HG02970 (cell line): ENCODE data around the gene ARHGAP15.

ENCODE experiments used
- ATAC-seq: cut with Tn5 transposase; IDR thresholded peaks from one replicate; pipeline ENCODE4 v1.9.1; 2021; ENCODE audit warnings: mild to moderate bottlenecking, moderate library complexity, moderate number of reproducible peaks; ENCODE audit not compliant: unreplicated experiment, low FRiP score

ARHGAP15 gene

GRCh38 chr2:143548032-143548431 is 418.8 kb downstream of the ARHGAP15 start:
- ATAC-seq, result no peak

GRCh38 chr2:143550500-143550899 is 421.3 kb downstream of the ARHGAP15 start:
- no peak for ATAC-seq

GRCh38 chr2:143551971-143552650 is 422.9 kb downstream of the ARHGAP15 start:
- ATAC-seq, result no peak

GRCh38 chr2:143553261-143553660 is 424.0 kb downstream of the ARHGAP15 start:
- no peak for ATAC-seq

GRCh38 chr2:143558665-143559064 is 429.4 kb downstream of the ARHGAP15 start:
- no peak for ATAC-seq

GRCh38 chr2:143559147-143559546 is 429.9 kb downstream of the ARHGAP15 start:
- ATAC-seq, result no peak

- ATAC-seq, result no peak
Measured at GRCh38 chr2:143560724-143561123, 431.5 kb downstream of the ARHGAP15 start.

- ATAC-seq, result peak; percentile 91
Measured at GRCh38 chr2:143564419-143564818, 435.2 kb downstream of the ARHGAP15 start.

GRCh38 chr2:143571747-143572146 is 442.5 kb downstream of the ARHGAP15 start:
- ATAC-seq, result no peak

GRCh38 chr2:143572421-143572820 is 443.2 kb downstream of the ARHGAP15 start:
- no peak for ATAC-seq

GRCh38 chr2:143574069-143574468 is 444.9 kb downstream of the ARHGAP15 start:
- no peak for ATAC-seq

GRCh38 chr2:143575340-143575739 is 446.1 kb downstream of the ARHGAP15 start:
- no peak for ATAC-seq

- no peak for ATAC-seq
Measured at GRCh38 chr2:143577489-143577888, 448.3 kb downstream of the ARHGAP15 start.

- ATAC-seq, result no peak
Measured at GRCh38 chr2:143579456-143579855, 450.2 kb downstream of the ARHGAP15 start.

- ATAC-seq, result no peak
Measured at GRCh38 chr2:143581134-143581533, 451.9 kb downstream of the ARHGAP15 start.

- no peak for ATAC-seq
Measured at GRCh38 chr2:143582046-143582747, 453.0 kb downstream of the ARHGAP15 start.

GRCh38 chr2:143584936-143585335 is 455.7 kb downstream of the ARHGAP15 start:
- no peak for ATAC-seq

GRCh38 chr2:143586119-143586518 is 456.9 kb downstream of the ARHGAP15 start:
- ATAC-seq, result no peak

- no peak for ATAC-seq
Measured at GRCh38 chr2:143588746-143589145, 459.5 kb downstream of the ARHGAP15 start.

GRCh38 chr2:143594161-143594560 is 464.9 kb downstream of the ARHGAP15 start:
- ATAC-seq, result no peak

GRCh38 chr2:143594745-143595144 is 465.5 kb downstream of the ARHGAP15 start:
- no peak for ATAC-seq

- ATAC-seq, result no peak
Measured at GRCh38 chr2:143600116-143600515, 470.9 kb downstream of the ARHGAP15 start.
